Endothelial cell (in vitro differentiated cells): ENCODE results near the gene NTMT1. TPM values are rescaled to one million over a fixed set of nuclear protein-coding genes. Genes with fewer than 3 reads are reported as not detected.

Source experiments
- DNase-seq: peaks from one replicate; pipeline ENCODE4 v3.0.0; 2021; ENCODE audit warnings: low spot score
- H3K27ac Mint-ChIP-seq: one replicate; pipeline ENCODE4 v1.8.0; 2021; ENCODE audit warnings: mixed read lengths, inconsistent platforms; ENCODE audit not compliant: unreplicated experiment
- H3K27me3 Mint-ChIP-seq: one replicate; pipeline ENCODE4 v1.8.0; 2021; ENCODE audit warnings: mild to moderate bottlenecking, moderate library complexity, mixed read lengths, inconsistent platforms; ENCODE audit not compliant: unreplicated experiment
- H3K36me3 Mint-ChIP-seq: one replicate; pipeline ENCODE4 v1.8.0; 2021; ENCODE audit warnings: mild to moderate bottlenecking, low read depth, mixed read lengths, inconsistent platforms; ENCODE audit not compliant: unreplicated experiment
- H3K4me1 Mint-ChIP-seq: one replicate; pipeline ENCODE4 v1.8.0; 2021; ENCODE audit warnings: mild to moderate bottlenecking, mixed read lengths, inconsistent platforms; ENCODE audit not compliant: unreplicated experiment
- H3K4me3 Mint-ChIP-seq: one replicate; pipeline ENCODE4 v1.8.0; 2021; ENCODE audit warnings: mild to moderate bottlenecking, mixed read lengths, inconsistent platforms; ENCODE audit not compliant: unreplicated experiment
- H3K9me3 Mint-ChIP-seq: one replicate; pipeline ENCODE4 v1.8.0; 2021; ENCODE audit warnings: mixed read lengths, inconsistent platforms; ENCODE audit not compliant: unreplicated experiment
- total RNA-seq: library from RNA; stranded (reverse); fragmentation: NEBNext Ultra II Directional; extraction: Animal tissue kit (Norgen Biotek cat#: 25700); gene quantifications from one replicate; pipeline ENCODE4 v1.2.1, GENCODE V29; 2021; ENCODE audit not compliant: unreplicated experiment
- TF ChIP-seq, protein P1 (sequence below): fragments of 200-600 bp; sonication (generic); IDR thresholded peaks from one replicate; pipeline ENCODE4 v1.5.0; 2021; ENCODE audit warnings: antibody characterized with exemption; ENCODE audit not compliant: unreplicated experiment

Gene NTMT1
- total RNA-seq, 1 donor from 2014 or later, result 16.7 TPM

DNA sequence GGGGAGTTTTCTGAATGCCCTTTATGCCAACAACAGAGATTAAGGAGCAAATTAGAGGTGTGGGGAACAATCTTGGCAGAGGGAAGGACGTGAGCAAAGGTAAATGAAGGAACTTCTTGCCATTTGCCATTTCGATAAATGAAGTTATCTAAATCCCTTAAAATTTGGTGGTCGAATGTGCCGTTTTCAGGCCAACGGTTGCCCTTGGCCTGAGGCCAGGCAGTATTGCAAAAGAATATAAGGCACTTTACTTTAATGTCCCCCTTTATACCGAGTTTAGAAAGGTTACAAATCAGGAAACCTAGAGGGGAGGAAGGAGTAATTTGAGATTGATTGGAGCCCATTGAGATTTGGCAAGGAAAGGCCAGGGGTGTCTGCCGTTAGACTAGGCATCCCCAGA is 31.3 kb upstream of the NTMT1 start:
- no peak for DNase-seq
- peaks cover 23% of the 10 kb centered on the region for H3K4me1 Mint-ChIP-seq
- H3K4me3 Mint-ChIP-seq, result peak overlapping the region; percentile 13
- no peaks in the 10 kb centered on the region for H3K9me3 Mint-ChIP-seq
- TF ChIP-seq, protein P1, sequence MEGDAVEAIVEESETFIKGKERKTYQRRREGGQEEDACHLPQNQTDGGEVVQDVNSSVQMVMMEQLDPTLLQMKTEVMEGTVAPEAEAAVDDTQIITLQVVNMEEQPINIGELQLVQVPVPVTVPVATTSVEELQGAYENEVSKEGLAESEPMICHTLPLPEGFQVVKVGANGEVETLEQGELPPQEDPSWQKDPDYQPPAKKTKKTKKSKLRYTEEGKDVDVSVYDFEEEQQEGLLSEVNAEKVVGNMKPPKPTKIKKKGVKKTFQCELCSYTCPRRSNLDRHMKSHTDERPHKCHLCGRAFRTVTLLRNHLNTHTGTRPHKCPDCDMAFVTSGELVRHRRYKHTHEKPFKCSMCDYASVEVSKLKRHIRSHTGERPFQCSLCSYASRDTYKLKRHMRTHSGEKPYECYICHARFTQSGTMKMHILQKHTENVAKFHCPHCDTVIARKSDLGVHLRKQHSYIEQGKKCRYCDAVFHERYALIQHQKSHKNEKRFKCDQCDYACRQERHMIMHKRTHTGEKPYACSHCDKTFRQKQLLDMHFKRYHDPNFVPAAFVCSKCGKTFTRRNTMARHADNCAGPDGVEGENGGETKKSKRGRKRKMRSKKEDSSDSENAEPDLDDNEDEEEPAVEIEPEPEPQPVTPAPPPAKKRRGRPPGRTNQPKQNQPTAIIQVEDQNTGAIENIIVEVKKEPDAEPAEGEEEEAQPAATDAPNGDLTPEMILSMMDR, result no peak
- no peaks in the 10 kb centered on the region for H3K36me3 Mint-ChIP-seq
- peak overlapping the region; percentile 62 for H3K27ac Mint-ChIP-seq
- H3K27me3 Mint-ChIP-seq, result peaks cover 18% of the 10 kb centered on the region

DNA sequence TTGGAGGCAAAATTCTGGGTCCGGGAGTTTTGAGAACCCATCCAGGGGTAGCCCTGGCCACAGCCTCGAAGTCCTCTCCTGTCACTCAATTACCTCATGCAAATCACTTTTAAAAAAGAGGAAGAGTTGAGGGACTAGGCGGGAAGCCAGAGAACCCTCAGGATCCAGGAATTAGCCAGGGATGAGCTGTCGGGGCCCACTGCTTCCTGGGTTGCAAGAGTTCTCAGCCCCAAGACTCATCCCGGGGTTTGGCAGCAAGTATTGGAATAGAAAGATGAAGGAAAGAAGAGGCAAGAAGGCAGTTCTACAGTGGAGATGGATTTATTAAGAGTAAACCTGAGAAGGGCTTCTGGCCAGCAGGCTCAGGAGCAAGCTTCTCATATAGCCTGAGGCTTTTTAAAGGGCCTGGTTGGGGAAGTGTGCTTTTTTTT is 30.6 kb upstream of the NTMT1 start:
- H3K4me1 Mint-ChIP-seq, result peaks cover 23% of the 10 kb centered on the region
- H3K9me3 Mint-ChIP-seq, result no peaks in the 10 kb centered on the region
- H3K36me3 Mint-ChIP-seq, result no peaks in the 10 kb centered on the region
- peak overlapping the region; percentile 6 for H3K27ac Mint-ChIP-seq
- TF ChIP-seq, protein P1, result no peak
- peaks cover 18% of the 10 kb centered on the region for H3K27me3 Mint-ChIP-seq
- no peak for DNase-seq
- H3K4me3 Mint-ChIP-seq, result peak overlapping the region; percentile 19

DNA sequence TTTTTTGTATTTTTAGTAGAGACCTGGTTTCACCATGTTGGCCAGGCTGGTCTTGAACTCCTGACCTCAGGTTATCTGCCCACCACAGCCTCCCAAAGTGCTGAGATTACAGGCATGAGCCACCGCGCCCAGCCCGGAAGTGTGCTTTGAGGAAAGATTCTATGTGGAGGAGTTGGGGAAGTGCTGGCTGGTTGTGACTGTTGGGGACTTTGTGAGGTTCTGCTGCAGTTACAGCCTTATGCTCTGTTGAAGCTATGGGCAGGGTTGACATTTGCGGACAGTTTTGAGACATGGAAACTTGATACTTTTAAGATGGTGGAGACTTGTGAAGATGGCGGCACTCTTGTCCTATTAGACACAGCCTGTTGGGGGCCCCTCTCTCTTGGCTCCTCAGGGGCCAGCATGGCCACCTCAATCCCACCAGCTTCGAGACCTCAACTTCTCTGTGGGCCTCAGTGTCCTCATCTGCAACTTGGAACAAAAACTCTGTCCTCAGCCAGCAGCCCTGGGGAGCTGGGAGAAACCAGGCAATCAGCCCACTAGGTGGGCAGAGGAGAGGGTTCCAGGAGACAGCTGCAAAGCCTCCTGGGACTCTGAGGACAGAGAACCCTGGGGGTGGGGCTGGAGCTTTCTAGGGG is 29.9 kb upstream of the NTMT1 start:
- Mint-ChIP-seq H3K9me3 (no peaks in the 10 kb centered on the region), H3K4me1 (peaks cover 23% of the 10 kb centered on the region), H3K4me3 (peak overlapping the region; percentile 73), H3K36me3 (no peaks in the 10 kb centered on the region), H3K27me3 (peaks cover 12% of the 10 kb centered on the region), H3K27ac (peak overlapping the region; percentile 67)
- TF ChIP-seq, protein P1, result no peak
- DNase-seq, result no peak

DNA sequence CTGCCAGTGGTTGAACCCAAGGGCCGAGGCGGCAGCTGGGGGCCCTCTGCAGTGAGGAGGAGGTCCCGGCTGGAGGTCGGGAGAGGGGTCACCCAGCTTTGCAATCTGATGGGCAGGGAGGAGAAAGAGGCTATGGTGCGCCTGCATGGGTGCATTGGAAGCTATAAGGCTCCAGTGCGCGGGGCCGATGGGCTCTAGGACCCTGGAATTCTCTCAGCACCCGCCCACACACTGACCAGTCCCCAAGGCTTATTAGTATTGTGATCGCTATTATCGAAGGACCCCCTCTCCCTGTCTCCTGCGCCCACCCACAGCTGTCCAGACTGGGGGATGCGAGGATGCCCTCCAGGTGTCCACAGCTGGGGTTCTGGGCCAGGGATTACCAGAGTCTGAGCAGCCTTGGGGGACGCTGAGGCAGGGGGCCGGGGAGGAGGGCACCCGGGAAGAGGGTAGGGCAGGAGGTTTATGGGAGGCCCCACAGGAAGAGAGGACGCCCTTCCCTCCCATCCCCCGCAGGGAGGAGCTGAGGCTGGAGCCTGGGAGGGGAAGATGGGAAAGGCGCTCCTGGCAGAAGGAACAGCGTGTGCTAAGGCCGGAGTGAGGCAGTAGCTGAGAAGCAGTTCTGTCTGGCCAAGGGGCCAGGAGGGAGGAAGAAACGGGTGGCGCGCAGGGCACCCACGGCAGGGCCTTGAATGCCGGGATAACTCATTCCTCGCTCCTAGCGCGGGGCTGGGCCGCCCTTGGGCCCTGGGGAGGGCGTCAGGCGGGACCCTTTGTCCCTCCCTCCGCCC is 29.2 kb upstream of the NTMT1 start:
- H3K27ac Mint-ChIP-seq, result no peak overlapping the region
- H3K36me3 Mint-ChIP-seq, result no peaks in the 10 kb centered on the region
- TF ChIP-seq, protein P1, result no peak
- H3K4me3 Mint-ChIP-seq, result peak overlapping the region; percentile 37
- H3K27me3 Mint-ChIP-seq, result peaks cover 12% of the 10 kb centered on the region
- DNase-seq, result no peak
- peaks cover 23% of the 10 kb centered on the region for H3K4me1 Mint-ChIP-seq
- H3K9me3 Mint-ChIP-seq, result no peaks in the 10 kb centered on the region
